Stimulated activated CD8-positive, alpha-beta memory T cell treated with anti-CD3 and anti-CD28 coated beads, Interleukin-7, amount 100 ng/mL, for 24 hours (primary cell): ENCODE results near the gene TSPOAP1.

Source experiments
- DNase-seq: peaks from one replicate; pipeline ENCODE4 v3.0.0-alpha.2; 2020; ENCODE audit warnings: low read depth

The TSPOAP1 gene, protein sequence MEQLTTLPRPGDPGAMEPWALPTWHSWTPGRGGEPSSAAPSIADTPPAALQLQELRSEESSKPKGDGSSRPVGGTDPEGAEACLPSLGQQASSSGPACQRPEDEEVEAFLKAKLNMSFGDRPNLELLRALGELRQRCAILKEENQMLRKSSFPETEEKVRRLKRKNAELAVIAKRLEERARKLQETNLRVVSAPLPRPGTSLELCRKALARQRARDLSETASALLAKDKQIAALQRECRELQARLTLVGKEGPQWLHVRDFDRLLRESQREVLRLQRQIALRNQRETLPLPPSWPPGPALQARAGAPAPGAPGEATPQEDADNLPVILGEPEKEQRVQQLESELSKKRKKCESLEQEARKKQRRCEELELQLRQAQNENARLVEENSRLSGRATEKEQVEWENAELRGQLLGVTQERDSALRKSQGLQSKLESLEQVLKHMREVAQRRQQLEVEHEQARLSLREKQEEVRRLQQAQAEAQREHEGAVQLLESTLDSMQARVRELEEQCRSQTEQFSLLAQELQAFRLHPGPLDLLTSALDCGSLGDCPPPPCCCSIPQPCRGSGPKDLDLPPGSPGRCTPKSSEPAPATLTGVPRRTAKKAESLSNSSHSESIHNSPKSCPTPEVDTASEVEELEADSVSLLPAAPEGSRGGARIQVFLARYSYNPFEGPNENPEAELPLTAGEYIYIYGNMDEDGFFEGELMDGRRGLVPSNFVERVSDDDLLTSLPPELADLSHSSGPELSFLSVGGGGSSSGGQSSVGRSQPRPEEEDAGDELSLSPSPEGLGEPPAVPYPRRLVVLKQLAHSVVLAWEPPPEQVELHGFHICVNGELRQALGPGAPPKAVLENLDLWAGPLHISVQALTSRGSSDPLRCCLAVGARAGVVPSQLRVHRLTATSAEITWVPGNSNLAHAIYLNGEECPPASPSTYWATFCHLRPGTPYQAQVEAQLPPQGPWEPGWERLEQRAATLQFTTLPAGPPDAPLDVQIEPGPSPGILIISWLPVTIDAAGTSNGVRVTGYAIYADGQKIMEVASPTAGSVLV (N-terminal part only)

DNA sequence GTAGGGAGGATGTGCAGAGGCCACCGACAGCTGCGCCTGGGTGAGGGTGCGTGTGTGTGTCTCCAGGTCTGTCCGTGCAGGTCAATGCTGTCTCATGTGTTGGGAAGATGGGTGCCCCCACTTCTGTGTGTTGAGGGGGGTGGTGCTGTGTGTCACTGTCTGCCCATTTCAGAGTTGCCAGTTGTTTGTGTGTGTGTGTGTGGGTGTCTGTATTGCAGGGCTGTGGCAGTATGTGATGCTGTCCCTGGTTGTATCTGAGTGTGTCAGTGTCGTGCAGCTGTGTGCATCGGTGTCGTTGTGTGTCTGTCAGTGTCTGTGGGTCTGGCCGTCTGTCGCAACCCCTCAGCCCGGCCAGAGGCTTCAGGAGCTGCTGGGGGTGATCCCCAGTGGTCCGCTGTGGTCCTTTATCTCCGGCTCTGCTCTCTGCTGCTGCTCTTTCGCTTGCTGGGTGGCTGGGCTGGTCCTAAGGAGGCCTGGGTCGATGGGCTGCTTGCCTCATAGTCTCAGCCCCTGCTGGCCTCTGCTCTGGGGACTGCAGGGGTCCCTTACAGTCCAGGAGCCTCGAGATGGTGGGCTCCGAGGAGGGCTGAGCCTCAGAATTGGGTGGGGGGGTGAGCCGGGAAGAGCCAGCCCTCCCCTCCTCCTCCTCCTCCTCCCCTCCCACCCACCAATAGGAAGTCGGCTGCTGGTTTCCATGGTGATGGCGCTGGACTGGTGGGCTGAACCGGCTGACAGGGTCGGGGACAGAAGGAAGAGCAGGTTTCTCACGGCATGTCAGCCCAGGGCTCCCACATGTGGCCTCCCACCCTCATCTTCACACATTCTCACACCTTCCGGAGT is at the start of gene TSPOAP1:
Gene TSPOAP1 (minus strand): TSS at position 601 of the 840 bp plus-strand sequence. CDS start 875 bp downstream, outside the sequence.
- peak; percentile 75 for DNase-seq

GRCh38 chr17:58377661-58378060 is 49.1 kb upstream of the TSPOAP1 start:
- DNase-seq = no peak

- no peak for DNase-seq
Observed at GRCh38 chr17:58377093-58377601, 48.6 kb upstream of the TSPOAP1 start.

DNA sequence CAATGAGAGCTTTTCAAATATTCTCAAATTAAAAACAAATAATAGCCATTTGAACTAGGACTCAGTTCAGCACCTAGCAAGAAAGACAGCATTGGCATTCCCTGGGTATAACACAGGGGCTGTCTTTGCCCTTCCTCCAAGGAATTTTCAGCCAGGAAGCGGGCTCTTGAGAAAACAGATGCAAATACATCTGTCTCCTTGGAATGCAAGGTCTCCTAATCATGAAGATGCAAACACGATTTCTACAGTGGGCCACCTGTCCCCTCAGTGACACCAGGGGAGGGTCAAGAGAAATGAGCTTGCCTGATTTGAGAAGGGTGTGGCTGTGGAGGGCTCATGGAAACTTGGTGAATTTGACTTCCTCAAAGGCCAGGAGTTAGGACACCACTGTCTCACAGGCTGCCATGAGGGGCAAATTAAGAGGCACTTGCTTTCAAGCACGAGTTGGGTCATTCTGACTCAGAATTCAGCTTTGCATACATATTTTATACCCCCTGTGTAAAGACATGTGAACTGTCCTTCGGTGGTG is 47.9 kb upstream of the TSPOAP1 start:
- no peak for DNase-seq

DNA sequence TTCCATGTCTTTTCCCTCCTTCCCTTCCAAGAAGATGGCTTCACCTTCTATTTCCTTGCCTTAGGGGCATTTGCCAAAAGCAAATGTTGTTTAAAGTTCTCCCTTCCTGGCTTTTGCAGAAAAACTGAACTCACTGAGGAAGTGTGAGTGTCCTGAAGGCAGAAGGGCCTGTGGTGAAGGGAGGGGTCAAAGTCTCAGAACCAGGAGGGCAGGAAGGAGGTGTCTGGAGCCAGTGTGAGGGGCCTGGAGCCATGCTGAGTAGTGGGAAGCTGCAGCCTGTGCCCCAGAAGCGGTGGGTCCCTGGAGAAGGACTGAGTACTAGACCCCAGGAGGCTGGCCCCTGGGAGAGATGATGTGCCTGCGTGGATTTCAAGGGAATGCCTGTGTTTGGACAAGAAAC is 47.2 kb upstream of the TSPOAP1 start:
- no peak for DNase-seq

- no peak for DNase-seq
Observed at GRCh38 chr17:58375256-58375655, 46.7 kb upstream of the TSPOAP1 start.

DNA sequence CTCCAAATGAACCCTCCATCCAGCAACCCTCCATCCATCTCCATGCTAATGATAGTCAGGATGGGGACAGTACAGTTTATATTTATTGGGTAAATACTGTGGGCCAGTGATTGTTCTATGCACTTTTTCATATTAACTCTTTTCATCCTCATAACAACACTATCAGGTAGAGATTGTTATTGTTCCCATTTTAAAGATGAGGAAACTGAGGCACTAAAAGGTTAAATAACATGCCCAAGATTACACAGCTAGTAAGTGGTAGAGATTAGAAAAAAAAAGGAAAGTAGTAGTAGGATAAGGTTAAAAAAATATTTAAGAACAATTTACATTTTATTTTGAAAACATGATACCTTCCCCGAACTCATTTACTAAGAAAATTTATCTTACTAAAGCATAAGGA is 45.3 kb upstream of the TSPOAP1 start:
- DNase-seq = no peak

DNA sequence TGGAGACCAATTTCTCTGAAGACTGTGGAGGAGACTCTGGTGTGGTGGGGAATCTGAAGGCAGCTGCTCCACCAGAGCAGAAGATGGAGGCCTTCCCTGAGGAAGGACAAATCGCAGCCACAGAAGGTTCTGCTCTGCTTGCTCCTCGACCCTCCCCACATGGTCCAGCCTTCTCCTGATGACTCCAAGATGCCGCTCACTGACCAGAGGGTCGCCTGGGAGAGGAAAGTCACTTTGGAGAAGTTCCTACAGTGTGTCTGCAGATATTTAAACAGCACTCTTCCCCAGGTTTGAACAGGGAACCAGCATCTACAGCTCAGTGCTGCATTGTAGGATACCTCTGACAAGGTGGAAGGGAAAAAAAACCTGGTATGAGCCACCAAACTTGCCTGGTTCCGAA is 44.4 kb upstream of the TSPOAP1 start:
- DNase-seq = no peak

- no peak for DNase-seq
Observed at GRCh38 chr17:58371300-58371950, 42.8 kb upstream of the TSPOAP1 start.

DNA sequence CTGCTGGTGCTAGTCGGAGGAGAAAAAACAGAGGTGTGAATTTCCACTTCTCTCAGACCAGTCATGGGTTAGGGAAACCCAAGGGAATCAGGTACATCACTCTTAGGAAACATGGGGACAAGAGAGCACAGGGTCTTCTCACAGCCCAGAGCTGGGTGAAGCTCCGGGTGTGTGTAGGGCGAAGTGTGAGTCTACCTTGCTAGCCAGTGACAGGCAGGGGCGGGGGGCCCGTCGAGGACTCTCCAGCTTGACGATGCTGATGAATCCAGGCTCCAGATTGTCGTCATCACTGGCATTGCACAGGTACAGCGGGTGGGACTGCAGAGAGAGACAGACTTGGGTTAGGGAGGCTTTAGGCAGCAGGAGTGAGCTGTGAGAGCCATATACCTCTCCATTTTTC is 42.1 kb upstream of the TSPOAP1 start:
- DNase-seq = no peak

GRCh38 chr17:58370309-58370708 is 41.7 kb upstream of the TSPOAP1 start:
- DNase-seq = no peak

- DNase-seq = no peak
Observed at GRCh38 chr17:58369214-58370031, 40.8 kb upstream of the TSPOAP1 start.

- DNase-seq = no peak
Observed at GRCh38 chr17:58368860-58369213, 40.2 kb upstream of the TSPOAP1 start.

DNA sequence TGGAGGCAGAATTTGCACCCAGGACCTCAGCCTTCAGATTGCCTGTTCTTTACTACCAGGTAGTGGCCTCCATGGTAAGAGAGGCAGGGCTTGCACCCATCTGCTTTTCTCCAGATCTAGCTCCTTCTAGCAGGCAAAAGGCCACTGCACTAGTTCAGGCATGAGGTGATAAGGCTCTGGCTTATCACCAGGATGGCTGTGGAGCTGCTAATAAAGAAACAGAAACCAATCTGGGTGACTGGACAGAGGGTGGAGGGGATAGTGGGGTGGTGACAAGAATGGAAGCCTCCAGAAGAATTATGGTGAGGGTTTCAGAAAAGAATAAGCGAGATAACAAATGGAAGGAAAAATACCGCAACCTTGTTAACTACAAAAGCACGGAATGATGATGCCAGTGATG is 38.9 kb upstream of the TSPOAP1 start:
- DNase-seq = no peak

DNA sequence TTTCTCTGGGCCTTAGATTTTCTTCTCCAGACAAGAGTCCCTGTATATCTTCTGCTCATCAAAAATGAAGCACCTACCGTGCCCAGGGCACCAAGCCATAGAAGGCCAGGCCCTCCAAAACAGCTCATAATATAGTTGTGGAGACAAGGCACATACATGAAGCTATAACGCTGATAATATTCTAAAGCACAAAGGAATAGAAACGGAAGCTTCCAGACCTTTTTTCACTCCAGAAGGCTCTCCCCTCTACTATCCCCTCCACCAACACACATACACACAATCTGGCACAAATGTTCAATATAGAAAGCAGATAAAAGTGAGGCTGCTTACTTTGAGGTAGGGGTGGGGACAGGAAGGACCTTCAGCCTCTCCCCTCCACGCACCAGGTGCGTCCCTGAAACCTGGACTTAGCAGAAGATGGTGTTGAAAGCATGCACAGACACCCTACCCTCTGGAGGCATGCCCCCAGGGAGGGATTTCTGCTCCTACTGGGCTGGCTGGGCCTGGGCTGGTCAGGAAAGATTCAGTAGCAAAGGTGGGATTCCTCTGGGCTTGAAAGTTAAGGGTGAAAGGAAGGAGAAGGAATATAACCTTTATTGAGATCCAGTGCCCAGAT is 37.5 kb upstream of the TSPOAP1 start:
- no peak for DNase-seq

GRCh38 chr17:58365185-58365979 is 36.8 kb upstream of the TSPOAP1 start:
- no peak for DNase-seq

DNA sequence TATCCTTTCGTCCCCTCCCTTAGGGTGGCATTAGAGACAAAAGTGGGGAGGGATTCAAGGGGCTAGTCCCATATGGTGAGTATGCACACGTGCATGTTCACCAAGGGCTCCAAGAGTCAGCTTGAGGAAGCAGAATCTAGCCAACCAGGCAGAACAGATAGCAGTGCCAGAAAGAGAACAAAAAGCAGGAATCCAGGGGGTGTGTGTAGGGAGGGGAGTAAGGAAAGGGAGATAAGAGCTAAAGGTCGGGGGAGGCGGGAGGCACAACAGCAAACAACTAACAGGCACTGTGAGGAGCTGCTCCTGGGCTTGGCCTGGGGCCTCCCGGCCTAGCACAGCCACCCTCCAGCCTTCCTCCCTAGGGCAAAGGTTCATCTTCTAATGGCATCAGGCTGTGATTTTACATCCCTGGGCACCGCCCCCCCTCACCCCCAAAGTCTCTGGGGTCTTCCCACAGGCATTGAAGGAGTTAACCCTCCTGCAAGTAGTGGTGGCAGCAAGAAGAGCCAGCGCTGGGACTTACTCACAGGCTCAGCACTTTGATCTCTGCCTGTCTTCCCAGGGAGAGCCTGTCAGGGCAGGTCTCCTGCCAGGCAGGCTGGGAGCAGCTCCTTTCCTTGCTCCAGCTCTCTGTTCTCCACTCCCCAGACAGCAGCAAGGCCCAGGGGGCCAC is 35.8 kb upstream of the TSPOAP1 start:
- no peak for DNase-seq
